HepG2 (cell line): ENCODE results near the gene TUBB4B. TPM values are rescaled to one million over a fixed set of nuclear protein-coding genes. Genes with fewer than 3 reads are reported as not detected.

Experiments
- AFF4 ChIP-seq: sonication (generic); formaldehyde crosslinking; IDR thresholded peaks from 2 replicates; pipeline ENCODE4 v1.4.0; 2020; ENCODE audit warnings: missing genetic modification reagents
- CBFB ChIP-seq: sonication (generic); formaldehyde crosslinking; IDR thresholded peaks from 2 replicates; pipeline ENCODE4 v1.4.0; 2020; ENCODE audit warnings: missing genetic modification reagents
- CENPX ChIP-seq: sonication (generic); formaldehyde crosslinking; IDR thresholded peaks from 2 replicates; pipeline ENCODE4 v1.9.0; 2021; ENCODE audit warnings: mild to moderate bottlenecking, missing genetic modification reagents, moderate library complexity
- DNMT3B ChIP-seq: conservative IDR thresholded peaks from 2 replicates; pipeline ENCODE4 v1.6.1; 2016; ENCODE audit warnings: missing biosample characterization, control low read depth
- FOXP4 ChIP-seq: sonication (generic); formaldehyde crosslinking; IDR thresholded peaks from 2 replicates; pipeline ENCODE4 v1.4.0; 2020; ENCODE audit warnings: missing genetic modification reagents
- HNRNPL ChIP-seq: fragments of 200-400 bp; formaldehyde crosslinking; IDR thresholded peaks from 2 replicates; pipeline ENCODE4 v1.6.1; 2017; ENCODE audit warnings: mild to moderate bottlenecking, low read depth, low read length
- HOXA9 ChIP-seq: sonication (generic); formaldehyde crosslinking; IDR thresholded peaks from 2 replicates; pipeline ENCODE4 v1.8.1; 2022; ENCODE audit warnings: missing genetic modification reagents, mild to moderate bottlenecking, moderate library complexity, borderline replicate concordance
- IRF1 ChIP-seq: sonication (generic); formaldehyde crosslinking; IDR thresholded peaks from 2 replicates; pipeline ENCODE4 v1.4.0; 2020; ENCODE audit warnings: low read depth, mild to moderate bottlenecking, missing genetic modification reagents
- PBX3 ChIP-seq: sonication (generic); formaldehyde crosslinking; IDR thresholded peaks from 2 replicates; pipeline ENCODE4 v1.8.1; 2023; ENCODE audit warnings: missing genetic modification reagents, inconsistent platforms, borderline replicate concordance
- POLR2A ChIP-seq, 2 experiments: IDR thresholded peaks; 2 replicates each; pipeline ENCODE4 v1.6.1; 2011; ENCODE audit warnings: low read depth in 2 of 2, low read length in 2 of 2, mild to moderate bottlenecking in 1 of 2, moderate library complexity in 1 of 2; ENCODE audit not compliant: insufficient read depth in 1 of 2
- SIX1 ChIP-seq: sonication (generic); formaldehyde crosslinking; IDR thresholded peaks from 2 replicates; pipeline ENCODE4 v1.4.0; 2020; ENCODE audit warnings: missing genetic modification reagents, borderline replicate concordance
- SP5 ChIP-seq: IDR thresholded peaks from 2 replicates; pipeline ENCODE4 v1.6.1; 2016; ENCODE audit warnings: low read depth, borderline replicate concordance
- SRSF4 ChIP-seq: fragments of 200-400 bp; formaldehyde crosslinking; IDR thresholded peaks from one replicate; pipeline ENCODE4 v1.6.1; 2018; ENCODE audit warnings: mild to moderate bottlenecking, low read depth, low read length, moderate library complexity; ENCODE audit not compliant: poor library complexity, severe bottlenecking
- TP53 ChIP-seq: sonication (generic); formaldehyde crosslinking; conservative IDR thresholded peaks from 2 replicates; pipeline ENCODE4 v1.4.0; 2020; ENCODE audit warnings: missing genetic modification reagents
- ZIK1 ChIP-seq: sonication (generic); formaldehyde crosslinking; IDR thresholded peaks from 2 replicates; pipeline ENCODE4 v1.5.0; 2020; ENCODE audit warnings: mild to moderate bottlenecking, low read depth, missing genetic modification reagents, borderline replicate concordance
- ZNF143 ChIP-seq: sonication (generic); formaldehyde crosslinking; IDR thresholded peaks from 2 replicates; pipeline ENCODE4 v1.4.0; 2020; ENCODE audit warnings: missing genetic modification reagents
- ZNF292 ChIP-seq: sonication (generic); formaldehyde crosslinking; IDR thresholded peaks from 2 replicates; pipeline ENCODE4 v1.8.1; 2022; ENCODE audit warnings: mild to moderate bottlenecking, low read depth, missing genetic modification reagents, borderline replicate concordance
- ZNF414 ChIP-seq: sonication (generic); formaldehyde crosslinking; IDR thresholded peaks from 2 replicates; pipeline ENCODE4 v1.5.0; 2020; ENCODE audit warnings: missing genetic modification reagents
- ZNF501 ChIP-seq: sonication (generic); formaldehyde crosslinking; IDR thresholded peaks from 2 replicates; pipeline ENCODE4 v1.5.1; 2020; ENCODE audit warnings: mild to moderate bottlenecking, moderate library complexity, missing genetic modification reagents
- polyA plus RNA-seq, 8 experiments: library from polyadenylated mRNA; depleted of rRNA in 3 of 8; stranded (reverse) in 7 of 8; unstranded in 1 of 8; fragments of >200 nt; fragmentation: Illumina TruSeq in 4 of 8; extraction: Trizol in 4 of 8; gene quantifications; 2 replicates each; pipeline versions ENCODE4 v1.2.1 to v1.2.3, GENCODE V29; 2011 to 2016; ENCODE audit warnings: low read depth in 4 of 8, missing spikeins in 1 of 8, mixed read lengths in 1 of 8; ENCODE audit not compliant: insufficient read depth in 1 of 8
- total RNA-seq, 5 experiments: library from RNA; depleted of rRNA; stranded (reverse); fragments of >200 nt; fragmentation: Illumina TruSeq; extraction: Trizol; gene quantifications; 2 replicates each; pipeline ENCODE4 v1.2.3, GENCODE V29; 2016; ENCODE audit warnings: low read depth in 1 of 5

TUBB4B gene
- total and polyA plus RNA-seq, 2 of the 13 experiments (the other 11 are each of a cell fraction or from before 2014, with no cell fraction given) = 182 to 412 TPM

- TF ChIP-seq PBX3 (CRISPR knock-in tag) = peak; percentile 93; the same call in 1 of the 2 replicates
- no peak for TF ChIP-seq ZNF292 (CRISPR knock-in tag)
- no peak for TF ChIP-seq ZNF414
- no peak for TF ChIP-seq SRSF4
- TF ChIP-seq AFF4 = peak; percentile 76
- TF ChIP-seq FOXP4 (CRISPR knock-in tag) = peak; percentile 58; the same call in 1 of the 2 replicates
- peak; percentile 80; the same call in 1 of the 2 replicates for TF ChIP-seq HNRNPL
- TF ChIP-seq DNMT3B (CRISPR knock-in tag) = 0 out of 2 replicates have a peak, but pooled peaks have one; percentile 29
- peak in 1 of 2 experiments; percentile 99; a peak in 2 of 4 replicates for TF ChIP-seq POLR2A (IDR thresholded peaks at IDR 0.05; ENCODE audit: insufficient read depth in 1 of 2, low read depth in 2 of 2, low read length in 2 of 2)
- no peak for TF ChIP-seq SIX1 (CRISPR knock-in tag)
- 0 out of 2 replicates have a peak, but pooled peaks have one; percentile 39 for TF ChIP-seq TP53
- TF ChIP-seq CBFB (CRISPR knock-in tag) = peak; percentile 60; the same call in 1 of the 2 replicates
- 0 out of 2 replicates have a peak, but pooled peaks have one; percentile 45 for TF ChIP-seq HOXA9 (CRISPR knock-in tag)
- TF ChIP-seq ZNF501 (CRISPR knock-in tag) = no peak
- no peak for TF ChIP-seq CENPX (CRISPR knock-in tag)
- TF ChIP-seq ZNF143 (CRISPR knock-in tag) = peak; percentile 4; the same call in 1 of the 2 replicates
- TF ChIP-seq IRF1 (CRISPR knock-in tag) = no peak
- peak; percentile 33; the same call in 1 of the 2 replicates for TF ChIP-seq ZIK1 (CRISPR knock-in tag)
- TF ChIP-seq SP5 (CRISPR knock-in tag) = 0 out of 2 replicates have a peak, but pooled peaks have one; percentile 37
Measured at GRCh38 chr9:137240841-137241489, at the start of gene TUBB4B (continued).
